HG02678 (cell line): ENCODE measurements around the gene SAA4.
"Not testable (repeated sequence)": the region's sequence is repeated elsewhere in the genome, so short reads cannot be mapped to it uniquely, and the experiment has no call there.

Source experiments
- ATAC-seq: cut with Tn5 transposase; IDR thresholded peaks from one replicate; pipeline ENCODE4 v1.9.1; 2021; ENCODE audit warnings: mild to moderate bottlenecking, moderate library complexity; ENCODE audit not compliant: unreplicated experiment

The SAA4 gene

DNA sequence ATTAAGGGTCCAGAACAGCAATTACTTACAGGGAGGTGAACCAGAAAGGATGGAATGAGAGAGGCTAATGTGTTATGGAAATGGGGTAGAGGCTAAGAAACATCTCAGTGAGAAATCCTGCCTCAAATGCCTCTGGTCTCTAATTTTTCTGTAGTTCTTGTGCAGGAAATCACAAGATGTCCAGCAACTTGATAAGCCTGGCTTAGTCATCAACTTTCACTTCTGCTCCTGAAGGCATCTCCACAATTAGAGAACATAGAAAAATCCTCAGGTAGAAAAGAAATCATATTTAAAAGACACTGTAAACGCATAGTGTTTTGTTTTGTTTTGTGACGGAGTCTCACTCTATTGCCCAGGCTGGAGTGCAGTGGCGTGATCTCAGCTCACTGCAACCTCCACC lies 45.2 kb downstream of the SAA4 start:
- no peak for ATAC-seq

DNA sequence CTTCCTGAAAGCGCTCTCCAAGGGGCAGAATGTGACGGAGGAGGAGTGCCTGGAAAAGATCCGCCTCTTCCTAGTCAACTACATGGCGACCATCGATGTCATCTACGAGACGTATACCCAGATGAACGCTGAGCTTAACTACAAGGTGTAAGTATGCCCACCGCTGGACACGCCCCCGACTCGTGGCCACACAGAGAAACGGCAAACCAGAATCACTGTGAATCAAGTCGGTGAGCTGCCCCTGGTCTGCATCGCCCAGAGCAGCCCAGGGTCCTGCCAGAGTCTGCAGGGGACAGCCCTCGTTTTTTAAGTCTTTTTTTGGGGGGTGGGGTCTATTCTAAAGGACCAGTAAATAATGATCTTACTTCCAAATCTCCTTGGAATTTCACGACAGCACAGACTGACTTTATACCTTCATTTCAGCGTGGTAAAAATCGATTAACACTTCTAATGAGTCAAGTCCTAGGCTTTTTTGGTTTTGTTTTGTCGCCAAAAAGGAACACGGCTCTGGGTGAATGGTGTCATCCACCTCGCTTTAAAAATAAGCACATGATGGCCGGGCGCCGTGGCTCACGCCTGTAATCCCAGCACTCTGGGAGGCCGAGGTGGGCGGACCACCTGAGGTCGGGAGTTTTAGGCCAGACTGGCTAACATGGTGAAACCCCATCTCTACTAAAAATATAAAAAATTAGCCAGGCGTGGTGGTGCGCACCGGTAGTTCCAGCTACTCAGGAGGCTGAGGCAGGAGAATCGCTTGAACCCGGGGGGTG lies 46.9 kb downstream of the SAA4 start:
- not testable (repeated sequence) for ATAC-seq

DNA sequence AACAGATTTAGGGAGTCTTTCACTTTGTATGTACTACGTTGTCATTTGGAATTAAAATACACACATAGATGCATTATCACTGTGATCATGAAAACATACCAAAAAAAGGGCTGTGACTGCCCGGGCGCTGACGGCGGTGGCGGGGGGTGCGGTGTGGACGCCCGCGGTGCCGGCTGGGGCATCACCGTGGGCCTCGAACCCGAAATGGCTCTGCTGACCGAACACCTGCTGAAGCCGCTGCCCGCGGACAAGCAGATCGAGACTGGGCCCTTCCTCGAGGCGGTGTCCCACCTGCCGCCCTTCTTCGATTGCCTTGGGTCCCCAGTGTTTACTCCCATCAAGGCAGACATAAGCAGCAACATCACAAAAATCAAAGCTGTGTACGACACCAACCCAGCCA lies 47.8 kb downstream of the SAA4 start:
- no peak for ATAC-seq
